Endothelial cell of umbilical vein (primary cell): Measurements from ENCODE around the gene PBX3. TPM values are rescaled to one million over a fixed set of nuclear protein-coding genes. Genes with fewer than 3 reads are reported as not detected.

Experiments
- BruUV-seq: library from RNA; stranded (reverse); fragments of 400-500 nt; replicated peaks from 2 replicates; lab custom pipeline; 2021; lab: Mats Ljungman, UMichigan
- CTCF ChIA-PET: fragments of 300-600, 350-600 bp; sonication (Branson Sonifier 250); formaldehyde crosslinking; loops from one replicate; lab custom pipeline; 2021; ENCODE audit warnings: antibody characterized with exemption, inconsistent platforms; lab: Charles Lee
- POLR2A ChIA-PET: fragments of 300-600, 350-600 bp; sonication (Branson Sonifier 250); formaldehyde crosslinking; loops from one replicate; lab custom pipeline; 2021; ENCODE audit warnings: antibody characterized with exemption, inconsistent platforms; lab: Charles Lee
- DNase-seq: peaks from one replicate; pipeline ENCODE4 v3.0.0-alpha.2; 2011; ENCODE audit warnings: low read depth, low spot score
- FAIRE-seq: peaks from 2 replicates; lab custom pipeline; 2011; peaks lifted over from hg19 to GRCh38; lab: Jason Lieb, UNC
- H2AFZ ChIP-seq: 2 replicates; pipeline ENCODE4 v1.6.0; 2012; ENCODE audit warnings: low read depth, low read length, control low read depth, inconsistent platforms
- H3K27ac ChIP-seq: 2 replicates; pipeline ENCODE4 v1.5.1; 2011; ENCODE audit warnings: low read depth, mild to moderate bottlenecking, control low read depth, low read length, moderate library complexity; ENCODE audit not compliant: insufficient read depth
- H3K27me3 ChIP-seq, 2 experiments: 2 replicates each; pipeline versions ENCODE4 v1.6.0 to v1.6.1; 2011; ENCODE audit warnings: low read length in 2 of 2, mixed read lengths in 1 of 2; ENCODE audit not compliant: control insufficient read depth in 2 of 2, insufficient read depth in 2 of 2
- H3K36me3 ChIP-seq, 2 experiments: 2 replicates in 1 of 2; 3 replicates in 1 of 2; pipeline ENCODE4 v1.5.1; 2011; ENCODE audit warnings: low read length in 2 of 2, mild to moderate bottlenecking in 1 of 2, moderate library complexity in 1 of 2; ENCODE audit not compliant: control insufficient read depth in 2 of 2, insufficient read depth in 2 of 2; ENCODE audit errors: extremely low read depth in 1 of 2
- H3K4me1 ChIP-seq: 3 replicates; pipeline ENCODE4 v1.5.1; 2011; ENCODE audit warnings: mild to moderate bottlenecking, low read length; ENCODE audit not compliant: control insufficient read depth, insufficient read depth; ENCODE audit errors: extremely low read depth
- H3K4me2 ChIP-seq: 2 replicates; pipeline ENCODE4 v1.6.1; 2011; ENCODE audit warnings: low read length, control low read depth, mixed read lengths; ENCODE audit not compliant: insufficient read depth
- H3K4me3 ChIP-seq, 3 experiments: fragments of 200-600 bp in 1 of 3; sonication (generic), shearing (Covaris generic) in 1 of 3; replicated peaks in 1 of 3; 2 replicates each; pipeline ENCODE4 v1.5.1; 2011 to 2016; ENCODE audit warnings: control low read depth in 3 of 3, low read length in 3 of 3, mild to moderate bottlenecking in 2 of 3, inconsistent platforms in 1 of 3, low read depth in 1 of 3, moderate library complexity in 1 of 3; ENCODE audit not compliant: insufficient read depth in 1 of 3
- H3K79me2 ChIP-seq: 2 replicates; pipeline ENCODE4 v1.6.0; 2012; ENCODE audit warnings: low read length, inconsistent platforms; ENCODE audit not compliant: control insufficient read depth, insufficient read depth
- H3K9ac ChIP-seq: replicated peaks from 2 replicates; pipeline ENCODE3; 2011; ENCODE audit warnings: low read length, control low read depth; ENCODE audit not compliant: insufficient read depth; ENCODE audit errors: extremely low read depth
- H3K9me1 ChIP-seq: replicated peaks from 3 replicates; pipeline ENCODE4 v1.6.0; 2011; ENCODE audit warnings: mild to moderate bottlenecking, low read length; ENCODE audit not compliant: control insufficient read depth, insufficient read depth; ENCODE audit errors: extremely low read depth
- H3K9me3 ChIP-seq: replicated peaks from 2 replicates; pipeline ENCODE4 v1.5.1; 2012; ENCODE audit warnings: low read length, inconsistent platforms; ENCODE audit not compliant: control insufficient read depth, insufficient read depth
- H4K20me1 ChIP-seq: replicated peaks from 2 replicates; pipeline ENCODE3; 2011; ENCODE audit warnings: mild to moderate bottlenecking, low read length; ENCODE audit not compliant: control insufficient read depth, insufficient read depth; ENCODE audit errors: extremely low read depth
- EZH2 ChIP-seq: IDR thresholded peaks from 2 replicates; pipeline ENCODE4 v1.6.1; 2012; ENCODE audit warnings: borderline replicate concordance, low read depth, mild to moderate bottlenecking, moderate library complexity, low read length, inconsistent platforms; ENCODE audit not compliant: severe bottlenecking
- FOS ChIP-seq: IDR thresholded peaks from 2 replicates; pipeline ENCODE4 v1.6.1; 2011; ENCODE audit warnings: mild to moderate bottlenecking, low read length, moderate library complexity, borderline replicate concordance; ENCODE audit not compliant: insufficient read depth
- GATA2 ChIP-seq: IDR thresholded peaks from 2 replicates; pipeline ENCODE4 v1.7.0; 2011; ENCODE audit warnings: low read depth, mild to moderate bottlenecking, moderate library complexity, mixed read lengths, low read length; ENCODE audit not compliant: insufficient read length, insufficient read depth
- JUN ChIP-seq: IDR thresholded peaks from 2 replicates; pipeline ENCODE4 v1.6.1; 2011; ENCODE audit warnings: borderline replicate concordance, low read depth; ENCODE audit not compliant: insufficient read length, insufficient read depth
- MYC ChIP-seq: IDR thresholded peaks from one replicate; pipeline ENCODE4 v1.6.1; 2011; ENCODE audit warnings: mild to moderate bottlenecking, low read depth, low read length
- POLR2A ChIP-seq: IDR thresholded peaks from 2 replicates; pipeline ENCODE4 v1.6.1; 2012; ENCODE audit warnings: low read depth, mild to moderate bottlenecking, control low read depth, low read length
- POLR2AphosphoS5 ChIP-seq: IDR thresholded peaks from 2 replicates; pipeline ENCODE4 v1.6.1; 2012; ENCODE audit warnings: low read depth, mild to moderate bottlenecking, control low read depth, low read length, moderate library complexity; ENCODE audit not compliant: insufficient read depth
- dilution Hi-C: fragments of 300-500 bp; cut with MboI; formaldehyde crosslinking; loops from one replicate; pipeline ENCODE4 v1.15.0; 2019; ENCODE audit warnings: low sequenced_read_pairs; ENCODE audit not compliant: extremely low pct_ligation_motif_present
- intact Hi-C: fragments of 100-400 bp; cut with micrococcal nuclease; formaldehyde crosslinking; loops from one replicate; pipeline ENCODE4 v1.10.0; 2022
- polyA plus RNA-seq, 4 experiments: library from polyadenylated mRNA; depleted of rRNA in 3 of 4; stranded (reverse) in 3 of 4; unstranded in 1 of 4; fragments of >200 nt; gene quantifications; 2 replicates each; pipeline versions ENCODE4 v1.2.1 to v1.2.3, GENCODE V29; 2011 to 2012; ENCODE audit warnings: missing spikeins in 1 of 4
- total RNA-seq: library from RNA; stranded (reverse); gene quantifications from 2 replicates; pipeline ENCODE4 v1.2.3, GENCODE V29; 2021
- TF ChIP-seq, protein P1 (sequence below), 2 donors: IDR thresholded peaks; 1 replicate in 1 of 2; 2 replicates in 1 of 2; pipeline ENCODE4 v1.5.1; 2011; ENCODE audit warnings: low read length in 2 of 2, mild to moderate bottlenecking in 2 of 2, moderate library complexity in 2 of 2, control low read depth in 1 of 2, inconsistent platforms in 1 of 2, low read depth in 1 of 2; ENCODE audit not compliant: insufficient read depth in 1 of 2; ENCODE audit errors: extremely low read depth in 1 of 2
- TF ChIP-seq, protein P2 (sequence below): IDR thresholded peaks from 2 replicates; pipeline ENCODE4 v1.6.1; 2011; ENCODE audit not compliant: insufficient read depth, insufficient read length

PBX3 gene
- total and polyA plus RNA-seq, 2 donors (not counting 3 experiments of a cell fraction or from before 2014, with no cell fraction given): 18.8 to 42.0 TPM

DNA sequence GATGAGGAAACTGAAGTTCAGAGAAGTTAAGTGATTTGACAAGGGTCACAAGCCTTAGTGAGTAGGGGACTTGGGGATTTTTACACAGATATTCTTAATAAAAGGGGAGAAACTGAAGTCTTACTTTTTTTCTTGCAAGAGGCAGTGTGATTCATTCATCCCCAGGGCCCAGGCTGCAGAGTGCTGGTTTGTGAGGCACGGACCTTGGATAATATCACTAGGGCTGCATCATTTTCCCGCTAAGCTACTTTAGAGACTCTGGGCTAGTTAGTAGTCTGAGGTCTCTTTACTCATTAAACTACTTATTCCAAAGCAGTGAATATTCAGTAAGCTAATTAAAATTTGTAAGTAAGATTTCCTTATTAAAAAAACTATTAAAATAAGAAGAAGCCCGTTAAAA, 195.0 kb downstream of the PBX3 start:
- DNase-seq: no peak
- Histone ChIP-seq H3K27ac (no peak overlapping the region), H3K4me1 (no peaks in the 10 kb centered on the region), H3K27me3 (no peaks in the 10 kb centered on the region), H3K79me2 (no peaks in the 10 kb centered on the region), H4K20me1 (no peaks in the 10 kb centered on the region), H2AFZ (no peak overlapping the region), H3K9me3 (no peaks in the 10 kb centered on the region), H3K9ac (no peak overlapping the region), H3K4me2 (no peak overlapping the region), H3K36me3 (no peaks in the 10 kb centered on the region), H3K9me1 (no peaks in the 10 kb centered on the region), H3K4me3 (no peak overlapping the region)
- ChIA-PET POLR2A (no interaction called here), CTCF (interaction anchor here (0.7 to 1.5 kb wide), 5 partner anchors 10 to 191 kb away, joined by 3 to 4 read pairs (median 4); no protein-coding TSS in a partner anchor)
- dilution Hi-C loops: no loop called here
- no peak for FAIRE-seq
- intact Hi-C loops: no loop called here
- BruUV-seq: no TSS peak
- TF ChIP-seq MYC (no peak), JUN (no peak), POLR2AphosphoS5 (no peak), GATA2 (no peak), FOS (no peak), EZH2 (no peak), POLR2A (no peak)
- TF ChIP-seq, protein P1, sequence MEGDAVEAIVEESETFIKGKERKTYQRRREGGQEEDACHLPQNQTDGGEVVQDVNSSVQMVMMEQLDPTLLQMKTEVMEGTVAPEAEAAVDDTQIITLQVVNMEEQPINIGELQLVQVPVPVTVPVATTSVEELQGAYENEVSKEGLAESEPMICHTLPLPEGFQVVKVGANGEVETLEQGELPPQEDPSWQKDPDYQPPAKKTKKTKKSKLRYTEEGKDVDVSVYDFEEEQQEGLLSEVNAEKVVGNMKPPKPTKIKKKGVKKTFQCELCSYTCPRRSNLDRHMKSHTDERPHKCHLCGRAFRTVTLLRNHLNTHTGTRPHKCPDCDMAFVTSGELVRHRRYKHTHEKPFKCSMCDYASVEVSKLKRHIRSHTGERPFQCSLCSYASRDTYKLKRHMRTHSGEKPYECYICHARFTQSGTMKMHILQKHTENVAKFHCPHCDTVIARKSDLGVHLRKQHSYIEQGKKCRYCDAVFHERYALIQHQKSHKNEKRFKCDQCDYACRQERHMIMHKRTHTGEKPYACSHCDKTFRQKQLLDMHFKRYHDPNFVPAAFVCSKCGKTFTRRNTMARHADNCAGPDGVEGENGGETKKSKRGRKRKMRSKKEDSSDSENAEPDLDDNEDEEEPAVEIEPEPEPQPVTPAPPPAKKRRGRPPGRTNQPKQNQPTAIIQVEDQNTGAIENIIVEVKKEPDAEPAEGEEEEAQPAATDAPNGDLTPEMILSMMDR (IDR thresholded peaks at IDR 0.05; ENCODE audit: extremely low read depth in 1 of 2, insufficient read depth in 1 of 2, low read depth in 1 of 2, low read length in 2 of 2): no peak
- TF ChIP-seq, protein P2, sequence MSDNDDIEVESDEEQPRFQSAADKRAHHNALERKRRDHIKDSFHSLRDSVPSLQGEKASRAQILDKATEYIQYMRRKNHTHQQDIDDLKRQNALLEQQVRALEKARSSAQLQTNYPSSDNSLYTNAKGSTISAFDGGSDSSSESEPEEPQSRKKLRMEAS: no peak
